ES-I3 (cell line): Measurements from ENCODE around the gene ABCG2.

Source experiments
- H3K36me3 ChIP-seq: 2 replicates; pipeline ENCODE4 v1.6.1; 2013; ENCODE audit warnings: mild to moderate bottlenecking, low read length, control low read depth, moderate library complexity; ENCODE audit not compliant: insufficient read depth
- H3K4me1 ChIP-seq: 2 replicates; pipeline ENCODE4 v1.6.1; 2013; ENCODE audit warnings: mild to moderate bottlenecking, control low read depth, low read length; ENCODE audit not compliant: insufficient read depth
- H3K9ac ChIP-seq: 2 replicates; pipeline ENCODE4 v1.6.1; 2013; ENCODE audit warnings: low read depth, mild to moderate bottlenecking, low read length, moderate library complexity
- H3K9me3 ChIP-seq: 2 replicates; pipeline ENCODE4 v1.6.1; 2013; ENCODE audit warnings: mild to moderate bottlenecking, low read length, moderate library complexity; ENCODE audit not compliant: control insufficient read depth, insufficient read depth

Gene ABCG2

DNA sequence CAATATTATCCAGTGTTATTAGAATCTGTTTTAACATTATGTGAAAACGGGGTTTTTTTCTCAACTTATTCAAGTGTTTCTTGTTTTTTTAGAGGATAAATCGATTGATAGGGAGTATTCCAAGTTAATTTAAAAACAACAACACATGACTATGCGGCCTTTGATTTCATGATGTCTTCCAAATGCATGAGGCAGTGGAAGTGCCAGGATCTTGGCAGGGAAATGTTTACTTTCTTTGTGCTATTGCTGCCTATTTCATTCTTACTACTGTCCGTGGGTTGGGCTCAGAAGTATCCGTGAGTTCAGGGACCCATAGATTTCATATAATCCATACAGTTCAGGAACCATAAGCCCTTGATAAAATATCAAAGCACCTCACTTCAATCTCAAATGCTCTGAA, 64.6 kb downstream of the ABCG2 start:
- Histone ChIP-seq H3K36me3 (no peaks in the 10 kb centered on the region), H3K9me3 (no peaks in the 10 kb centered on the region), H3K4me1 (no peaks in the 10 kb centered on the region), H3K9ac (no peak overlapping the region)

- H3K4me1 ChIP-seq, result no peaks in the 10 kb centered on the region
- H3K9me3 ChIP-seq, result no peaks in the 10 kb centered on the region
- H3K36me3 ChIP-seq, result no peaks in the 10 kb centered on the region
- H3K9ac ChIP-seq, result no peak overlapping the region
Measured at GRCh38 chr4:88091378-88091777, 67.1 kb downstream of the ABCG2 start.

DNA sequence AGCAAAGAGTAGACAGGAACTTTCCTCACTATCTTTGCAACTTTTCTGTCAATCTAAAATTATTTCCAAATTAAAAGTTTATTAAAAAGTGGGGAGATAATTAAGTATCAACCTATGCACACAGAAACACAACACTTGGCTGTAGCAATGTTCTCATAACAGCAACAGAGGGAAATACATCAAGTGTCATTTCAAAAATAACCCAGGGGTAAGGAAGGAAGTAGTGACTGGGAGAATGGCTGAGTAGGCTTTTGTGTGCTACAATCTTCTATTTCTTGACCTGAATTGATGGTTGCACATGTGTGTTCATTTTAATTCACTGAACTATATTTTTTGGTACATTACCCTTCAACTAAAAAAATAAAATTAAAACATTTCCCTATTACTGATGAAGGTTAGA, 67.5 kb downstream of the ABCG2 start:
- H3K4me1 ChIP-seq, result no peaks in the 10 kb centered on the region
- no peak overlapping the region for H3K9ac ChIP-seq
- no peaks in the 10 kb centered on the region for H3K9me3 ChIP-seq
- H3K36me3 ChIP-seq, result no peaks in the 10 kb centered on the region

DNA sequence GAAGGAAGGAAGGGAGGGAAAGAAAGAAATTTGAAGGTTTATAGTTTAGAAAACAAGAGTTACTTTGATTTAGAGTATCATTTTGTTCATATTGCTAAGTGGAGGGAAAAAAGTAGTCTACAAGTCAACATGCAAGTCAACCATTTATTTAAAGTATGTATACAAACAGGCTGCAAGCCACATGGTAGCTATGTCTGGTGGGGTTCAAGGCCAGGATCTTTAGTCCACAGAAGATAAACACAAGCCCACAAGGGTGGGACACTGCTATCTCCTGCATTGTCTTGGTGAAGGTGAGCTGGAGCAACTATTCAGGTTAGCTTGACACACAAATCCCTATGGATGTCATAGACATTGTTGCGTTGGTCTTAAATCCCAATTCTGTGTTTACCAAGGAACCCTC, 71.4 kb downstream of the ABCG2 start:
- H3K9ac ChIP-seq, result no peak overlapping the region

GRCh38 chr4:88080626-88081025, 77.8 kb downstream of the ABCG2 start:
- H3K36me3 ChIP-seq, result no peaks in the 10 kb centered on the region
- H3K9me3 ChIP-seq, result no peaks in the 10 kb centered on the region
- peaks cover 11% of the 10 kb centered on the region; the same call in 1 of the 2 replicates for H3K4me1 ChIP-seq
- no peak overlapping the region for H3K9ac ChIP-seq

More for the DNA sequence above, 71.4 kb downstream of the ABCG2 start:
- Histone ChIP-seq H3K9me3 (no peaks in the 10 kb centered on the region), H3K36me3 (no peaks in the 10 kb centered on the region), H3K4me1 (no peaks in the 10 kb centered on the region)

- Histone ChIP-seq H3K36me3 (no peaks in the 10 kb centered on the region), H3K9me3 (no peaks in the 10 kb centered on the region), H3K4me1 (peaks cover 11% of the 10 kb centered on the region; the same call in 1 of the 2 replicates), H3K9ac (no peak overlapping the region)
Measured at GRCh38 chr4:88078579-88078978, 79.9 kb downstream of the ABCG2 start.

DNA sequence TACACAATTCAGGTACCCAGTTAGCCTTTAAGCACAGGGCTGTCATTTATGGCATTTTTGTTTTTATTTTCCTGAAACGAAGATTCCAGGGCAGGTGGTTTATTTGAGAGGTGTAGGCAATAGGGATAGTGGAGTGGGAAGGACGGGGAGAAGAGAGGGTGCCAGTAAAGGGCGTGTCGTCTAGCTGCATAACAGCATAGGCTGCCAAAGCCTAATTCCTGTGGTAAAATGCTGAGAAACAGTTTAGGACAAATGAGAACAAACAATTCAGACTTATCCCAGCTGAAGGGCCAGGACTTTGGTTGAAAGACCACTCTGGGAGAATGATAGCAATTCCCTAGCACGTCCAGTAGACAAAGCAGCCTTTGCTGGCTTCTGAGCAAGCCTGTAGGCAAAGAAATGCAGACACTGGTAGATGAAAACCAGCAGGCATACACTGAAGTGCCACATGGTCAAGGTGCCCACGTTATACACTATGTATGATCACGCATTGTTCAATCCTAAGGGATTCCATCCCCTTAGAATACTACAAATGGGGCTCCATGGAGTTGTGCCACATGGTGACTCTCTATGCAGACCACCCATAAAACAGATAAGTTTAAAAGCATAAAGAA, 80.4 kb downstream of the ABCG2 start:
- H3K9me3 ChIP-seq, result no peaks in the 10 kb centered on the region
- no peak overlapping the region for H3K9ac ChIP-seq
- peaks cover 11% of the 10 kb centered on the region; the same call in 1 of the 2 replicates for H3K4me1 ChIP-seq
- no peaks in the 10 kb centered on the region for H3K36me3 ChIP-seq

DNA sequence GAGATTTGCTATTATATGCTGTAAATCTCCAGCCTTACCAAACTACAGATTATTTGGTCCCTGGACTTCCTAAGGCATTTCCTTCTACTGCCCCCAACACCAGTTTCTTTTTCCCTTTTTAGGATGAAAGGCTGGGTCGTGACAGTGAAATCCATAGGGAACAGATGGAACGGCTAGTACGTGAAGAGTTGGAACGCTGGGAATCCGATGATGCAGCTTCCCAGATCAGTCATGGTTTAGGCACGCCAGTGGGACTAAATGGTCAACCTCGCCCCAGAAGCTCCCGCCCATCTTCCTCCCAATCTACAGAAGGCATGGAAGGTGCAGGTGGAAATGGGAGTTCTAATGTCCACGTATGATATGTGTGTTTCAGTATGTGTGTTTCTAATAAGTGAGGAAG, 83.1 kb downstream of the ABCG2 start:
- Histone ChIP-seq H3K36me3 (peaks cover 12% of the 10 kb centered on the region), H3K9me3 (0 out of 2 replicates have a peak, but pooled peaks cover 3% of the 10 kb centered on the region), H3K4me1 (peaks cover 11% of the 10 kb centered on the region; the same call in 1 of the 2 replicates), H3K9ac (no peak overlapping the region)

- no peaks in the 10 kb centered on the region for H3K4me1 ChIP-seq
- peaks cover 28% of the 10 kb centered on the region for H3K36me3 ChIP-seq
- no peak overlapping the region for H3K9ac ChIP-seq
- 0 out of 2 replicates have a peak, but pooled peaks cover 5% of the 10 kb centered on the region for H3K9me3 ChIP-seq
Measured at GRCh38 chr4:88070031-88070430, 88.4 kb downstream of the ABCG2 start.

- no peak overlapping the region for H3K9ac ChIP-seq
- no peaks in the 10 kb centered on the region for H3K4me1 ChIP-seq
- H3K9me3 ChIP-seq, result no peaks in the 10 kb centered on the region
- H3K36me3 ChIP-seq, result peaks cover 21% of the 10 kb centered on the region
Measured at GRCh38 chr4:88064410-88064809, 94.0 kb downstream of the ABCG2 start.

- Histone ChIP-seq H3K9me3 (no peaks in the 10 kb centered on the region), H3K4me1 (no peaks in the 10 kb centered on the region), H3K36me3 (peaks cover 21% of the 10 kb centered on the region), H3K9ac (no peak overlapping the region)
Measured at GRCh38 chr4:88063634-88064296, 94.7 kb downstream of the ABCG2 start.

- H3K36me3 ChIP-seq, result peaks cover 19% of the 10 kb centered on the region
Measured at GRCh38 chr4:88062843-88063242, 95.6 kb downstream of the ABCG2 start.

DNA sequence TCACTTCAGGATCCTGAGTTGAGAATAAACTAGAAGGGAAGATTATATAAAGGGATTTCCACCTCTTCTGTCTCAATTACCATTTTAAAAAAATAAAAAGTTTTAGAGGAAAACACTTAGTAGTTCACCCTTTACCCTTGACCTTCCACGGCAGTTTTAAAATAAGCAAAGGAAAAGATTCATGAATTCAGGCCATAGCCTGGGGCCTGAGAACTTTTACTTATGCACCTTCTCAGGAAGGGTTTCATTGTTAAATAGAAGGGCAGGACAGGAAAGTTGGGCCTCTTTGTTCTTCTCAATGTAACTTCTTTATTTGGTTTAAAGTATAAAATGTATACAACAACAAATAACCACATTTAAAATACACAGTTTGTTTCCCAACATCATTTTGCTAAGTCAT, 96.1 kb downstream of the ABCG2 start:
- Histone ChIP-seq H3K9ac (no peak overlapping the region), H3K4me1 (no peaks in the 10 kb centered on the region), H3K9me3 (no peaks in the 10 kb centered on the region), H3K36me3 (peaks cover 16% of the 10 kb centered on the region)

More at GRCh38 chr4:88062843-88063242, 95.6 kb downstream of the ABCG2 start:
- Histone ChIP-seq H3K4me1 (no peaks in the 10 kb centered on the region), H3K9me3 (no peaks in the 10 kb centered on the region), H3K9ac (no peak overlapping the region)

DNA sequence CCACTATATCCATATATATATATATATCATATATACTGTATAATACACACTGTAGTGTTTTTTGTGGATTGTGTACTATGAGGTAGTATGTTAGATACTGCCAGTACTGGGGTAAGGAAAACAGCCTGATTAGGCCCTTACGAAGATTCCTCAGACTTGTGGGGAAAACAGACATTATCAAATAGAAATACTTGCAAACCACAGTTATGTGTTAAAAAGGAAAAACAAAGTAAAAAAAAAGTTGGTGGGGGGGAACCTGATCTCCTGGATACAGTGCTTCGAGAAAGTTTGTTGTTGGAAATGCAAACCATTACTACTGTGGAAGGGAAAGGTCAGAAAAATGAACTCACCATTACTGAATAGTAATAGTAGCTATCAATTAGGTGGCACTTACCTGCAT, 98.0 kb downstream of the ABCG2 start:
- Histone ChIP-seq H3K9me3 (no peaks in the 10 kb centered on the region), H3K4me1 (no peaks in the 10 kb centered on the region), H3K9ac (no peak overlapping the region), H3K36me3 (peaks cover 9% of the 10 kb centered on the region)

GRCh38 chr4:88059766-88060165, 98.7 kb downstream of the ABCG2 start:
- H3K36me3 ChIP-seq, result peaks cover 9% of the 10 kb centered on the region

More at GRCh38 chr4:88059766-88060165, 98.7 kb downstream of the ABCG2 start:
- Histone ChIP-seq H3K9me3 (no peaks in the 10 kb centered on the region), H3K9ac (no peak overlapping the region), H3K4me1 (no peaks in the 10 kb centered on the region)
